ENCODE measurements around the gene RNF40.

DNA sequence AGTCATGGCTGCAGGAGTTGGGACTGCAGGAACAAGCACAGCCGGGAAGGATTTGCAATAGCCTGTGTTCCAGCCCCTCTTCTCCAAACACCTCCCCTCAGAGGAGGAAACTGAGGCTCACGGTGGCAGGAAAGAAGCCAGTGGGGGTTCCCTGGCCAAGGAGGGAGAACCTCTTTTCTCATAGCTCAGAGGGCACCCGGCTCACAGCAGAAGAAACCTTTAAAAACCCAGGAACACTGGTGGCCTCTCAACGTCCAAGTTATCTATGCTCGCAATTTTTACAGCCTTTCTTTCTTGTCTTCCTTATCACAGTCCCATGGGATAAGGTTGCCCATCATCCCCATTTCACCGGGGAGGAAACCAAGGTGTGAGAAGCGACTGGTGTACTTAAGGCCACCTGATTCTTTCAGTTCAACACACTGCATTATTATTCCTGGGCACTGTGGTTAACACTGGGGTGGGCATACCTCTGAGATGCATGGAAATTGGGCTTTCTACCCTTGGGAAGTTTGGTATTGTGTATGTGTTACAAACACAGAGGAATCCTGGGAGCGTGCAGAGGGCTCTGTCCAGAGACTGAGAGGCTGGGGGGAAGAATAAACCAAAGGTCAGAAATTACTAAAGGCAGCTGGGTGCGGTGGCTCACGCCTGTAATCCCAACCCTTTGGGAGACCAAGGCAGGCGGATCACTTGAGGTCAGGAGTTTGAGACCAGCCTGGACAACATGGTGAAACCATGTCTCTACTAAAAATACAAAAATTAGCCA, 25.7 kb downstream of the RNF40 start:
- TF ChIP-seq, protein P1, sequence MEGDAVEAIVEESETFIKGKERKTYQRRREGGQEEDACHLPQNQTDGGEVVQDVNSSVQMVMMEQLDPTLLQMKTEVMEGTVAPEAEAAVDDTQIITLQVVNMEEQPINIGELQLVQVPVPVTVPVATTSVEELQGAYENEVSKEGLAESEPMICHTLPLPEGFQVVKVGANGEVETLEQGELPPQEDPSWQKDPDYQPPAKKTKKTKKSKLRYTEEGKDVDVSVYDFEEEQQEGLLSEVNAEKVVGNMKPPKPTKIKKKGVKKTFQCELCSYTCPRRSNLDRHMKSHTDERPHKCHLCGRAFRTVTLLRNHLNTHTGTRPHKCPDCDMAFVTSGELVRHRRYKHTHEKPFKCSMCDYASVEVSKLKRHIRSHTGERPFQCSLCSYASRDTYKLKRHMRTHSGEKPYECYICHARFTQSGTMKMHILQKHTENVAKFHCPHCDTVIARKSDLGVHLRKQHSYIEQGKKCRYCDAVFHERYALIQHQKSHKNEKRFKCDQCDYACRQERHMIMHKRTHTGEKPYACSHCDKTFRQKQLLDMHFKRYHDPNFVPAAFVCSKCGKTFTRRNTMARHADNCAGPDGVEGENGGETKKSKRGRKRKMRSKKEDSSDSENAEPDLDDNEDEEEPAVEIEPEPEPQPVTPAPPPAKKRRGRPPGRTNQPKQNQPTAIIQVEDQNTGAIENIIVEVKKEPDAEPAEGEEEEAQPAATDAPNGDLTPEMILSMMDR (conservative IDR thresholded peaks at IDR 0.05 in 1 of 2, IDR thresholded peaks at IDR 0.05 in 1 of 2; ENCODE audit: low read depth in 1 of 2, low read length in 2 of 2), result no peak
- TF ChIP-seq EZH2 (IDR thresholded peaks at IDR 0.05; ENCODE audit: low read length, missing control alignments), result no peak
